NCI-H460 (cell line): ENCODE data around the gene DKK1. TPM values are rescaled to one million over a fixed set of nuclear protein-coding genes. Genes with fewer than 3 reads are reported as not detected.
A peak's percentile ranks its signal among the peaks of the same experiment; 100 is the strongest.

ENCODE experiments used
- DNase-seq: peaks from one replicate; pipeline ENCODE4 v3.0.0-alpha.2; 2016; ENCODE audit warnings: low read depth; ENCODE audit errors: extremely low read depth
- polyA plus RNA-seq: library from polyadenylated mRNA; depleted of rRNA; stranded (reverse); fragments of >200 nt; gene quantifications from 2 replicates; pipeline ENCODE4 v1.2.3, GENCODE V29; 2014; cell fraction: nucleus; rRNA removed
- total RNA-seq: library from RNA; depleted of rRNA; stranded (reverse); fragments of >200 nt; shearing (Covaris generic); gene quantifications from 2 replicates; pipeline ENCODE4 v1.2.3, GENCODE V29; 2014; rRNA removed

Gene DKK1, protein sequence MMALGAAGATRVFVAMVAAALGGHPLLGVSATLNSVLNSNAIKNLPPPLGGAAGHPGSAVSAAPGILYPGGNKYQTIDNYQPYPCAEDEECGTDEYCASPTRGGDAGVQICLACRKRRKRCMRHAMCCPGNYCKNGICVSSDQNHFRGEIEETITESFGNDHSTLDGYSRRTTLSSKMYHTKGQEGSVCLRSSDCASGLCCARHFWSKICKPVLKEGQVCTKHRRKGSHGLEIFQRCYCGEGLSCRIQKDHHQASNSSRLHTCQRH
- 2.4 and 2.7 TPM in 2 replicates for total RNA-seq
- polyA plus RNA-seq = 3.3 and 7.0 TPM in 2 replicates

DNA sequence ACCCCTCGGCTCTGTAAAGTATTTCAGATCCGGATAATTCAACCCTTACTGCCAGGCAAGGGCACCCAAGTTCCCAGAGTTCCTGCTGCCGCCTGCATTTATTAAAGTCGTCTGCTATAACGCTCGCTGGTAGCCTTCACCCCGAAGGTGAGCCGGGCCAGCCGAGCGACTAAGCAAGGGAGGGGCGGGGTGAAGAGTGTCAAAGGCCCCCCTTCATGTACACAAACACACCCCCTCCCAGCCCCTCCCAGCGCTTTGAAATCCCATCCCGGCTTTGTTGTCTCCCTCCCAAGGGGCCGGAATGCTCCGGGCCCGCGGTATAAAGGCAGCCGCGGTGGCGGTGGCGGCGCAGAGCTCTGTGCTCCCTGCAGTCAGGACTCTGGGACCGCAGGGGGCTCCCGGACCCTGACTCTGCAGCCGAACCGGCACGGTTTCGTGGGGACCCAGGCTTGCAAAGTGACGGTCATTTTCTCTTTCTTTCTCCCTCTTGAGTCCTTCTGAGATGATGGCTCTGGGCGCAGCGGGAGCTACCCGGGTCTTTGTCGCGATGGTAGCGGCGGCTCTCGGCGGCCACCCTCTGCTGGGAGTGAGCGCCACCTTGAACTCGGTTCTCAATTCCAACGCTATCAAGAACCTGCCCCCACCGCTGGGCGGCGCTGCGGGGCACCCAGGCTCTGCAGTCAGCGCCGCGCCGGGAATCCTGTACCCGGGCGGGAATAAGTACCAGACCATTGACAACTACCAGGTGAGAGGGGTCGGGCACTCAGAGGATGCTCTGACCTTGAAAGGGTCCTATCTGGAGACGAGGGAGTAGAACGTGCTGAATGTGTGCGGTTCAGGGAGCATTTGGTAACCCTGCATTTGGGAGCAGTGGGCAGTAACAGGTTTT lies at the start of gene DKK1:
Gene DKK1 (plus strand): TSS at position 349 of the 889 bp plus-strand sequence. CDS start 154 bp downstream, at position 503.
- DNase-seq = peak; percentile 74

DNA sequence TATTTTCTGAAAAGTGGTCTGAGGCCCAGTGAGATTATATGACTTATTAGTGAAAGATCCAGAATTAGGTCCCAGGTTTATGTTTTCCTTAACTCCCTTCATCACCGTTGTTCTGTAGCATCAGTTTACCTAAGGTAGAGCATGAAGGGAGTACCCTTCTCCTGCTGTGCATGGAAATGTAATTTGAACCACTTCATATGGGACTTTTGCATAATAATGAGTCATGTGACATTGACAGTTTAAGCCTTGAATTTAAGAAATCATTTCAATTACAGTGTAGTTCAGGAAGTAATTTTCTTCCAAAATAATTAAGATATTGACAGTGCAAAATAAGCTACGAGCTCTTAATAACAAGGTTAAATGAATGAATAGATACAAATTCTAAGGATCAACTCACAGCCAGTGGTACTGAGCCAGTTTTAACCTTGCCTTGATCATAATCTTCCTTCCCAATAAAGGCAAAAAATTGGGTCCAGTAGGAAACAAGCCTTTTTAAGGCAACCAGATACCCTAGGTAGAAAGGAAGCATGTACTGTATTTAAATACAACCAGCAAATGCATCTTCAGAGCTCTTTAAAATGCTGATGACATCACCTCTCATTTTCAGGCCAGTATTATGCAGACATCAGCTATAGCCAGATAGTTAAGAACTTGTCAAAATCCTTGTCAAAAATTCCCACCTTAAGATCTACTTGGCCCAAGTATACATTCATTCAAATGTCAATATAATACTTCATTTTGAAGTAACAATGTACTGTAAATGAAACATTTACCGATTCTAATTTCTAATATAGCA lies 48.8 kb upstream of the DKK1 start:
- no peak for DNase-seq

DNA sequence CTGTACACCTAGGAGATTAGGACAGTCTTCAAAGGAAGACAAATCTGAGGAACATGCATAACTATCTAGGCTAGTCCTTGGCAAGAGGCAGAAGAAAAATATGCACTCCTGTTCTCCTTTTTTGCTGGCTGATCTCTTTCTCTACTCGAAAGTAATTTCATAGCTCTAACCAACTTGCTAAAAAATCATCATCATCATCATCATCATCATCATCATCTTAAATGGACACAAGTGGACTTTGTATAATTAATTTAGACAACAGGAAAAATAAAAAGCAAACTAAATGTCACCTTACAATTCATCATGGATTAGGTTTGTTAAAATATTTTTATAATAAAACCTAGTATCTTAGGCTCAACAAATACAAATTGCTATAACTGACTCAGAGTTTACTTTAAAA lies 47.2 kb upstream of the DKK1 start:
- DNase-seq = no peak

DNA sequence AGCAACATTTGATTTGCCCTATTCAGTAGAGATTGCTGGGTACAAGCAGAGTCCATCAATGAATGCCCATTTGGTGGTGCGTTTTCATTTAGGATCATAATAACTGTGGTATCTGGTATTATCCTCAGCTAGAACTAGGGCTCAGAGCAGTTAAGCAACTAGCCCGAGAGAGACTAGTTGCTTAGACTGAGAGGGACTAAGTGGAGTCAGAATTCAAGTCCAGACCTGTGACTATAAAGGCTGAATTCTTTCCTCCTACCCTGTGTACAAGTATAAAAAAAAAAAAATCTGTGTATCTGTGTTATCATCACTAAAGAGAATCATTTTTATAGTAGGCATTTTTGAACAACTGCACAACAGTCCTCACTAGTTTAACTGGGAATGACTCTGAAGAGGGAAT lies 45.3 kb upstream of the DKK1 start:
- DNase-seq = no peak

DNA sequence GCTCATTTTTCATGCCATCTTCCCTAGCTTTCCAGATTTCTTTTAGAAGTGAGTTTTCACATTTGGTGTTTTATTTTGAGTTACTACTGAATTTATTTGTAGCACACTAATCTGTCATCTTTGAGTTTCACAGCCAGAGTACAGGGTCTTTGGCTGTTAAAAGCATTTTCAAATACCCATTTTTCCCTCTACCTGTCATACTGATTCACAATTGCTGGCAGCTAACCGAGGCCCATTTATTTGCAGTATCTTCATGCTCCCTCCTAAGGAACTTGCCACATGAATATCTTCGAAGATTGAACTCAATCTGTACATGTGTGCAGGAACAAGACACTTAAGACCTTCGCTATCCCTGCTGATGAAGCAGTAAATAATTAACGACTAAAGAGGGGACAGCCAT lies 44.8 kb upstream of the DKK1 start:
- no peak for DNase-seq

DNA sequence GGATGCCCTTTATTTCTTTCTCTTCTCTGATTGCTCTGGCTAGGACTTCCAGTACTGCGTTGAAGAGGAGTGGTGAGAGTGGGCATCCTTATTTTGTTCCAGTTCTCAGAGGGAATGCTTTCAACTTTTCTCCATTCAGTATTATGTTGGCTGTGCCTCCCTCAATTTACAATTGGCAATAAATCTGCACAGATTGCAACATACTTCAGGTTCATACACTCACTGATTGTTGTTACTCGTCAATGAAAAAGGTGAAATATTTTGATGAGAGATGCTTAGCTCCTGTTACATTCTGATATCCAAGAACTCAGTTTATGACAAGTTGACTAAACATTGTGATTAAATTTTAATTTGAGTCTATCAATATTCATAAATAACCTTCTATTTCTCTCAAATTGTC lies 37.9 kb upstream of the DKK1 start:
- DNase-seq = no peak

DNA sequence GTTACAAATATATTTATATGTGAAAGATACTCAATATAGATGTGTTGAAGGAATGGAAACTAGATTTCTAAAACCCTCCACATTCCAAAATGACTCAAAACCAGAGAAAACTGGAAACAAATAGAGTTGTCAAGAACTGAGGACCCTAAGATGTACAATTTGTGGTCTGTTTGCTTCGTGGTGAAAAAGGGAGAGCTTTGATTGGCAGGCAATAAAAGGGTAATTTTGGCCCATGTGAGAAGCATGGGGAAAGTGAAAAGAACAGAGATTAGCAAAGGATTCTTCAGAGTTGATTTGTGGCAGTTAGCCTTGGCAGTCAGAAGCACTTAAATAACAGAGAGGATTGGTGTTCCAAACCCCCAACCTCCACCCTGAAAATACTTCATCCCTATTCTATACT lies 37.1 kb upstream of the DKK1 start:
- DNase-seq = no peak

DNA sequence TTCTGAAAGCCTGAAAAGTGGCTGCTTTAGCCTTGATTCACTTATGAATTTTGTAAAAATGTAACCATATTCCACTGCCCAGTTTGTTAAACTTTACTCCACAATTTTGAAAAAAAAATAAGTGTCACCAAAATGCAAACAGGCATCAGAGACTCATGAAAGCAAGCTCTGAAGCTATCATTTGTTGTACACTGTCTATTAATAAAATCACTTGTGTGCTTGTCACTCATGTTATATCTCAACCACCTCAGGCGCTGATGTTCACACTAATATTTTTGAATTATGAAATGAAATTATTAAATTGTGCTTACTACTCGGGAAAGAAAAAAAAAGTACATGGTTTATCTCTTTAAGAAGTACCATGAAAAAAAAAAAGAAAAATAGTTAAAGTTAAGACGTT lies 34.5 kb upstream of the DKK1 start:
- DNase-seq = no peak

DNA sequence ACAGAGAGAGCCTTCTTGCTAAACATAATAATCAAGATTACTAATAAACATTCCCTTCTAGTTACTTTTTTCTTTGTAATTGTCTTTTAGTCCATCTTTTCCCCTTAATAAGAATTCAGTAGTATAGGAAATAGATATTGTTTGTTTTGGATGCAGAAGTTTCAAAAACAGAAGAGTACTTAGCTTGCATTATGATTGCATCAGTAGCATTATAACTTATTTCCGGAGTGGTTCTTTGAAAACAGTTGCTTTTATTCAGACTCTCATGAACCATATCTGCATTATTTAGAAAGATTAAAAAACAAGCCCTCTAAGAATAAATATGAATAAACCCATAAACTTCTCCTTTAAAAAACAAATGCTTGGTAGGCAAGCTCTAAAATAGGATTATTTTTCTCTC lies 34.0 kb upstream of the DKK1 start:
- peak; percentile 6 for DNase-seq

DNA sequence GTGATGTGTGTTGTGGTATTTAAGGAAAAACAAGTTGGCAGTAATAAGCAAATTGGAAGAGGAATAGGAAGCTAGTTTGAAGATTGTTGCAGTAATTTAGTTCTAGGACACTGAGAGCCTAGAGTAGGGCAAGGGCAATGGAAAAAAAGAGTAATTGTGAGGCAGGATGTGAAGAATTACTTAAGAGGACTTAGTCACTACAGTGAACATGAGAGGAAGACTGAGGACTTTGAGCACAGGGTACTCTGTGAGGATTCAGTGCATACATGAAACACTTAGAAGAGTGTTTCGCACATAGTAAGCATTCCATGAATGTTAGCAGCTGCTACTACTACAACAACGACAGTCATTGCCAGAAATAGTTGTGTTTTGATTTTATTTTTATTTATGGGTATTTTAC lies 30.9 kb upstream of the DKK1 start:
- no peak for DNase-seq

DNA sequence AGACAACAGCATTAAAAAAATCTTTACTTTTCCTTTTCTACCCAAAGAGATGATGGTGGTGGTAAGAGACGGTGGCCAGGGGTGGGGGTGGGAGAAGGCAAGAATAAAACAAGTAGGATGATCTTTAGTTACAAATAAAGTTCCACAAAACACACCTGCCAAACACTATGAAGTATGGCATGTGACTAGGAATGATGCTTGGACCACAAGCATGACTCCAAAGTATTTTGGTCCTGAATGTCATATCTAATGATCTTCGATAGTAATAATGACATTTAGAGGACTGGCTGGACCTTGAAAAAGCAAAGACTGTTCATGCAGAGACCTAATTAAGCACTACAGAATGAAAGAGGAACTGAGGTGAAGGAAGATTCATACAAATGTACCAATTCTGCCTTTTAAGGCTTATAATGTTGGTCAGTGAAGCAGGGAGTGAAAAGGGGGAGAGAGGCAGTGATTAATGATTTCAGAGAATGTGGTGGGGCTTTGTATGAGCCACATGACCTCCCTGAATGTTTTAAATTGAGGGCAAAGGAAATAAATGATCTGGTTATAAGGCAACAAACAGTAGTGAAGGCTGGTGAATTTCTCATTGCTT lies 29.6 kb upstream of the DKK1 start:
- DNase-seq = no peak

DNA sequence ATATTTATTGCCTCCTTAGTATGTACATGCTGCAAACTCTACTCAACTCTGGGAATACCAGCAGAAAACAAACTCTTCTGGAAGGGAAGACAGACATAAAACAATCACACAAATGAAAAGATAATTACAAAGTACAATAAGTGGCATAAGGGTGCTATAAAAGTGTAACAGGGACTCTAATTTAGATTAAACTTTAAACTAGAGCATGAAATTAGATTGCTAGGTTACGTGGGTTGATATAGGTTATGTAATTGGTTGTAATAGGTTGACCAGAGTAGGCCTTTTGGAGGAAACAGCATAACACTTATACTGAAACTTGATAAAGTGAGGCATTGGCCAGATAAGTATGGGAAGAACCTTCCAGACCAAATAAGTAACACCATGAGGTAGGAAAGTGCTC lies 26.2 kb upstream of the DKK1 start:
- no peak for DNase-seq

DNA sequence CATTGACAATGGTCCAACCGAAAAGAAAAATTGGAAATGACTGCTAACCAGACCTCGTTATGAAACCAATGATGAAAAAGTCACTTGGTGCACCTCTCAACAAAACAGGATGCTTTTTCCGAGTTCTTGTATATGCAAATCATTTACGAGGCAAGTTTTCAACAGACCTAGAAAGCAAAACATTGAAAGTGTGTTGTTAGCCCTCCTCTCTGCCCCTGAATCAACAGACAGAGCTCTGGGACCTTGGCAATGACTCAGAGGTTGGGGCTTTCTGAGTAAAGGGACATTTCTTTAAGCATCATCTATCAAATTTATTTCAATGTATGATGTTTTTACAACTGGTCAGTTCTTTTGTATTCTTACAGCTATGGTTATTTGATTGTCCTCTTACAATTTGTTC lies 16.3 kb upstream of the DKK1 start:
- no peak for DNase-seq

DNA sequence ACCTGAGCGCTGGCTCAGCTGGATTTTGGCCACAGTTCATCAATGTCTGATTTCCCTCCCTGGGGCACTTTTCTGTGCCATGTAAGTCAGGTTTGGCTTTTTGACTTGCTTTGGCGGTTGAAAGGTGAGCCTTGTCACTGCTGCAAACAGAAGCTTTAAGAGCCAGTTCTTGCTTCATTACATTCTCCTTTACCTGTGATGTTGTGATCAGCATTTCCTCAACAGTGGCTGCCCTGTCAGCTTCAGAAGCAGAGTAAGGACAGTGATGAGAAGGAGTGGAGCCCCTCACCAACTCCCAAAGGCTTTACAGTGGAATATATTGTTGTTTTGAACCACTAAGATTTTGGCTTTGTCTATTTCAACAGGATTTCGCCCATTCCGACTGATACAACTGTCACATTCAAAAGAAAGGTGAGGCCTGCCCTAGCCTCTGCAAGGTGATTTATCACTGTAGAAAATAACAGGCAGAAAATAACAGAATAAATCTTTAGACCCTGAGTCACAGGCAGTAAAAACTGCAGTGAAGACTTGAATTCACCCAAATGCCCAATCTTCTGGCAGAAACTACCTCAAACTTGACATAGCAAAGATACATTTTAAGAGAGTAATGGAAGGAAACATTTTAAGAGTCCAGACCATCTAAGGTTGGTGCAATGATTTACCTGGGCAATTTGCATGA lies 13.3 kb upstream of the DKK1 start:
- DNase-seq = no peak

DNA sequence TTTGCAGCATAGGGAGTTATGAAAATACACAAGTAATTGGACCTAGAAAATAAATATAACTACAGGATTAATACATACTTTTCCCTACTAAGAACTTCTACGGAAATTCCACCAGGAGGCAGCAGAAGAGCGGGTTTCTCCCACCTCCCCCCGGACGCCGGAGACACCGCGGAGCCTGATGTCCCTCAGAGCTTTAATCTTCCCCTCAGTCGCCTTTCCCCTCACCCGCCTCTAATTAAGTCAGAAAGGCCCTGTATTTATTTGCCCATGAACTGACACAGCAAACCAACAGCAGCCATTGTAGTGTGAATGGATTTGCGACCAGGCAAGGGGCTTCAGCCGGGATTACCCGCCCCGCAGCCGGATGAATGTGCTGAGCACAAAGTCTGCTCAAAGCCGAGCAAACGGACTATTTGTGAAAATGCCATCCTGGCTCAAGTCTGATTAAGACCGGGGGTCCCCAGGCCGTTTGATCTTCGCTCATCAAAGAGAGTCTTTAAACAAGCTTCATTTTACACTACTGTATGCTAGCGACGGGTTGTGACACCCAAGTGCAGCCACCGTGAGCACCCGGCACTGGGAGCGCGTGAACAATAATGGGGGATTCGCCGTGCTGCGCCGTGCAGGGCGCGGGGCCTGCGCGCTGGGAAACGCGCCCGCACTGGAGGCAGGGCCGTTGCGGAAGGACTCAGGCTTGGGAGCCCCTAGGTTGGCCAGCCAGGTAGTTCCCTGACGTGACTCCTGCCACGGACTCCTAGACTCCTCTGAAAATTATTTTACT lies 5.6 kb upstream of the DKK1 start:
- DNase-seq = peak; percentile 47

DNA sequence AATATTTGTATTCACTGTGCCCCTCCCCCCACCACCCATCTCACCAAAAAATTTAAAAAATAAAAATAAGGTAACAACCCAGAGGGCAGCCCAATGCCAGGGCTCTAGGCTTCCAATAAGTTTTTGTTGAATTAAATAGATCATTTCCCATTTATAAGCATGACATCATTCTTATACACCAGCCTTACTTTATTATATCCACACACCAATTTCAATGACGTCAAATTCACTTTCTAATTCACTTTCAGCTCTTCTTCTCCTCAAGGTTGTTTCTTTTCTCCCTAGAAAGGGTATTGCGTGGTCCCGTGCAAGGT lies 1.2 kb upstream of the DKK1 start:
- no peak for DNase-seq

DNA sequence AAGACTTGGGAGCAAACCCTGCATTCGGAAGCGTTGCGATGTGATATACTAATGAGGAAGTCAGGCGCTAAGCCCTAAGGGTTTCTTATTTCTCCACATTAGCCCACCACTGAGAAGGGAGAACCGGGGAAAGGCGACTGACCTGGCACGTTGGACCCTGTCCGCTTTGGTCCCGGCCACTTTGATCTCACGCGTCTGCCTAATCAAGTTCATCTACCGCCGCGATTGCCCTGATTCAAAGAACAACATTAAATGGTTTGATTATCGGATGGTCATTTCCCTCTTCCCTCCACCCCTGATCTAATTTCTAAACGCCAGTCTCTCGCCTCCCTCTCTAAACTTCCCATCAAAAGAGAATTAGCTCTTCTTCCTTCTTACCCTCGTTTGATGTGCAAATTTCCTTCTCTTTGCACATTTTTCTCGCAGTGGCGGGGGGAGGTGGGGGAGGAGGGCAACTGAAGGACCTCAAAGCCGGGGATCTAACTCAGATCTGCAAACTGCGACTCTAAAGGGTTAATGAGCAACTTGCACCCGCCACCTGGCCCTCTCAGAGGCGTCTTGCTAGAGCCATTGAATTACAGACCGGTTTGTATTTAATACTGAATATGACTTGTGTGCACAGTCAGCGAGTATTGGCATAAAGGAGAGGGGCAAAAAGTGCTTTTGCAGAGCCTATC lies 687 bp upstream of the DKK1 start:
- no peak for DNase-seq

DNA sequence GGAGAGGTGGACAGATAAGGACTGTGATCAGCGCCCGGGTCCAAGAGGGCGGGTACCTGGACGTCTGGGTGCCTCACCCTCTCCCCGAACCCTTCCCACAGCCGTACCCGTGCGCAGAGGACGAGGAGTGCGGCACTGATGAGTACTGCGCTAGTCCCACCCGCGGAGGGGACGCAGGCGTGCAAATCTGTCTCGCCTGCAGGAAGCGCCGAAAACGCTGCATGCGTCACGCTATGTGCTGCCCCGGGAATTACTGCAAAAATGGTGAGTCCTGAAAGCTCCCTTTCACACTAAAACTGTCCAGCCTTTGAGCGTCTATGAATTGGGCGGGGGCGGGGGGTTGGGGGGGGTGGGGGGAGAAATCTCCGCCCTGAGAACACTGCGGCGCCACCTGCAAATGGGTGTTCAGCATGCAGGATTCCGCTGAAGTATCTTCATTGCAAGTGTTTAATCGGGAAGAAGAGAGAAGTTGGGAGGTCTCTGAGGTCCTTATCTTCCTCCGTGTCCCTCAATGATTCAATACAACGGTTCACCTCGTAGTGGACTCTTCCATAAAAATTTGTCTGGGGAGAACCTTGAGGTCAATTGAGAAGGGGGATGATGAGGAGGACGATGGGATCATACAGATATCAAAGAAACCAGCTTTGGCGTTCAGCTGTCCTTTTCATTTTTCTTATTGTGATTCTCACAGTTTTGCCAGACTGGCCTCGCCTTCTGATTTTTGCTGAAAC lies 906 bp downstream of the DKK1 start:
- no peak for DNase-seq
